SH-SY5Y (cell line): Measurements from ENCODE around the gene MSMB.

Experiments used
- GATA2 ChIP-seq: IDR thresholded peaks from 2 replicates; pipeline ENCODE4 v1.6.1; 2011; ENCODE audit warnings: mild to moderate bottlenecking, low read depth, low read length
- GATA3 ChIP-seq: IDR thresholded peaks from 2 replicates; pipeline ENCODE4 v1.6.1; 2011; ENCODE audit warnings: low read depth, mild to moderate bottlenecking, low read length, moderate library complexity

DNA sequence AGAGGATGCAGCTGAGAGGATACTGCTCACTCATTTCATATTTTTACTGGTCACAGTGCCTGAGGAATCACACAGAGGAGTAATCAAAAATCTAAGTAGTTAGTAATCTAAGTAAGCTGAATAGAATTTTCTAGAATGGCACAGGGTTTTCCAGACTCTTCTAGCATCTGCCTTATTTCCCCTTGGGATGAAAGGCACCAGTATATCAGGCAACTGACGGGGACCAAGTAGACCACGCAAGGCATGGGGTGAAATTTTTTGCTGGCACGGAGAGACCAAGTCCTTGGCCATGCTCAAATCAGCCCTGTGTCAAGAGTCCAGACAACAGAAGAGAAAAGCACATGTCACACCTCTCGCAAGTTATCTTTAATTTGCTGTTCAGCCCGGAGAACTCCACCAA, 29.9 kb downstream of the MSMB start:
- no peak for TF ChIP-seq GATA2
- TF ChIP-seq GATA3: no peak
